Keratinocyte (primary cell): ENCODE results near the gene ANKRD37. TPM values are rescaled to one million over a fixed set of nuclear protein-coding genes. Genes with fewer than 3 reads are reported as not detected.

ENCODE experiments used
- DNase-seq: peaks from one replicate; pipeline ENCODE4 v3.0.0-alpha.2; 2011; ENCODE audit warnings: low read depth, missing footprints, low spot score
- FAIRE-seq: peaks from 2 replicates; lab custom pipeline; 2011; peaks lifted over from hg19 to GRCh38; lab: Jason Lieb, UNC
- H2AFZ ChIP-seq: 2 replicates; pipeline ENCODE4 v1.6.0; 2012; ENCODE audit warnings: low read length, control low read depth, inconsistent platforms; ENCODE audit not compliant: control insufficient read depth
- H3K27ac ChIP-seq: 2 replicates; pipeline ENCODE4 v1.5.1; 2011; ENCODE audit warnings: low read length; ENCODE audit not compliant: control insufficient read depth, insufficient read depth
- H3K27me3 ChIP-seq: 3 replicates; pipeline ENCODE4 v1.6.0; 2011; ENCODE audit warnings: low read length; ENCODE audit not compliant: control insufficient read depth, insufficient read depth; ENCODE audit errors: extremely low read depth
- H3K36me3 ChIP-seq, 2 experiments: 2 replicates in 1 of 2; 3 replicates in 1 of 2; pipeline ENCODE4 v1.5.1; 2011; ENCODE audit warnings: low read length in 2 of 2, mild to moderate bottlenecking in 1 of 2; ENCODE audit not compliant: control insufficient read depth in 2 of 2, insufficient read depth in 2 of 2; ENCODE audit errors: extremely low read depth in 1 of 2
- H3K4me1 ChIP-seq: 3 replicates; pipeline ENCODE4 v1.5.1; 2011; ENCODE audit warnings: low read length; ENCODE audit not compliant: control insufficient read depth, insufficient read depth; ENCODE audit errors: extremely low read depth
- H3K4me2 ChIP-seq: 3 replicates; pipeline ENCODE4 v1.6.0; 2011; ENCODE audit warnings: low read depth, low read length; ENCODE audit not compliant: control insufficient read depth, insufficient read depth; ENCODE audit errors: extremely low read depth
- H3K4me3 ChIP-seq, 3 experiments: fragments of 200-600 bp in 1 of 3; sonication (generic) in 1 of 3; 2 replicates in 2 of 3; 3 replicates in 1 of 3; pipeline ENCODE4 v1.5.1; 2011 to 2016; ENCODE audit warnings: low read length in 3 of 3, mild to moderate bottlenecking in 3 of 3, control low read depth in 2 of 3, inconsistent platforms in 1 of 3, low read depth in 1 of 3, mixed read lengths in 1 of 3, mixed run types in 1 of 3, moderate library complexity in 1 of 3; ENCODE audit not compliant: control insufficient read depth in 2 of 3, insufficient read depth in 2 of 3; ENCODE audit errors: extremely low read depth in 1 of 3
- H3K79me2 ChIP-seq: 2 replicates; pipeline ENCODE4 v1.6.0; 2012; ENCODE audit warnings: low read length; ENCODE audit not compliant: control insufficient read depth, insufficient read depth
- H3K9ac ChIP-seq: 3 replicates; pipeline ENCODE4 v1.6.0; 2011; ENCODE audit warnings: low read length; ENCODE audit not compliant: control insufficient read depth, insufficient read depth; ENCODE audit errors: extremely low read depth
- H3K9me1 ChIP-seq: 3 replicates; pipeline ENCODE4 v1.6.0; 2011; ENCODE audit warnings: low read length; ENCODE audit not compliant: control insufficient read depth, insufficient read depth; ENCODE audit errors: extremely low read depth
- H3K9me3 ChIP-seq: 2 replicates; pipeline ENCODE4 v1.5.1; 2012; ENCODE audit warnings: low read depth, low read length; ENCODE audit not compliant: control insufficient read depth
- H4K20me1 ChIP-seq: 3 replicates; pipeline ENCODE4 v1.6.0; 2011; ENCODE audit warnings: low read length; ENCODE audit not compliant: control insufficient read depth, insufficient read depth; ENCODE audit errors: extremely low read depth
- EZH2 ChIP-seq: IDR thresholded peaks from one replicate; pipeline ENCODE4 v1.6.1; 2012; ENCODE audit warnings: inconsistent platforms, mild to moderate bottlenecking, low read length, moderate library complexity
- dilution Hi-C: fragments of 300-500 bp; cut with MboI; formaldehyde crosslinking; loops from one replicate; pipeline ENCODE4 v1.7.0; 2020; ENCODE audit warnings: low sequenced_read_pairs; ENCODE audit not compliant: extremely low pct_ligation_motif_present
- polyA plus RNA-seq, 5 experiments: library from polyadenylated mRNA; depleted of rRNA in 3 of 5; stranded (reverse) in 3 of 5; stranded (forward) in 1 of 5; unstranded in 1 of 5; fragments of >200 nt; gene quantifications; 1 replicate in 1 of 5; 2 replicates in 3 of 5; 3 replicates in 1 of 5; pipeline versions ENCODE4 v1.2.1 to v1.2.3, GENCODE V29; 2011 to 2012; ENCODE audit warnings: missing spikeins in 2 of 5, low read depth in 1 of 5, low replicate concordance in 1 of 5
- TF ChIP-seq, protein P1 (sequence below), 3 experiments: IDR thresholded peaks in 1 of 3; conservative IDR thresholded peaks in 1 of 3; optimal IDR thresholded peaks in 1 of 3; 2 replicates in 2 of 3; 3 replicates in 1 of 3; pipeline versions ENCODE3 to v1.5.1; 2011; ENCODE audit warnings: low read length in 3 of 3, mild to moderate bottlenecking in 3 of 3, moderate library complexity in 2 of 3, control low read depth in 1 of 3, inconsistent platforms in 1 of 3; ENCODE audit not compliant: insufficient read depth in 2 of 3; ENCODE audit errors: extremely low read depth in 1 of 3

Gene ANKRD37
- polyA plus RNA-seq, 1 donor (not counting 4 experiments of a cell fraction or from before 2014, with no cell fraction given): 8.0 TPM

DNA sequence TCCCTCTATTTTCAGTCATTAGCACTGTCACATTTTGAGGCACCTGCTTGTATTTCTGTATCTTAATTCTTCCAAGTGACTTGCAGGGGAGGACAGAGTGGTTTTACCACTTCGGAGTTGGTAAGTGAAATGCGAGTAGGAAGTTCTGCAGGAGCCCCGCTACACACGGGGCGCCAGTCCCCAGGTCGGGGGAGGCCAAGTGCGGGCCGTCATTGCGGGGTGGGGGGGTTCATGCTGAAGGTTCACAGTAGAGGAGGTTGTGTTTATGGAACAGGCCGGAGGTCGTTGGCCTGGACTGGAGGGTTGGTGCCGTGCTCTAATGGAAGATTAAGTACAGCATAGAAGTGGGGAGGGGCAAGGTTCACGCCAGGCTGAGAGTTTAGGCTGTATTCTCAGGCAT lies 45.0 kb upstream of the ANKRD37 start:
- dilution Hi-C loops: no loop called here

DNA sequence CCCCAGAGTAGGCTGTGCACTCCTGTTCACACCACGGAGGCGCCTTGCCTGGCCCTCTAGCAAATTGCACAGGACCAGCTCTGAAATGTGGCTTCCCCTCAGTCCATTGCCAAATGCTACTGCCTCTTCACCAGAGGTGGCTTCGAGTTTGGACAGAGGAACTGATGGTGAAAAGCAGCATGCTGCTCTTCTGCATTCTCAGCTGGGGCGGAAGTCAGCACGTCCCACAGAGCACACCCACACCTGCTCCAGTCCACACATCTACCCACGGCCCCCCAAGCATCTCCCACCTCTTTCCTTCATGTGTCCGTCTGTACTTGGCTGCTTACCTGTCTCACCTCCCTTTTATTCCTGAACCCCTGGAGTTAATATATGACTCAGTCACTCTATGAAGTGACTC lies 44.4 kb upstream of the ANKRD37 start:
- FAIRE-seq: no peak
- Histone ChIP-seq H3K9ac (no peak overlapping the region), H3K27me3 (no peaks in the 10 kb centered on the region), H3K79me2 (no peaks in the 10 kb centered on the region), H3K4me2 (no peak overlapping the region), H4K20me1 (no peaks in the 10 kb centered on the region), H3K4me3 (no peak overlapping the region), H2AFZ (no peak overlapping the region), H3K9me1 (no peaks in the 10 kb centered on the region), H3K36me3 (no peaks in the 10 kb centered on the region), H3K27ac (no peak overlapping the region), H3K4me1 (no peaks in the 10 kb centered on the region), H3K9me3 (no peaks in the 10 kb centered on the region)
- dilution Hi-C loops: no loop called here
- TF ChIP-seq, protein P1, sequence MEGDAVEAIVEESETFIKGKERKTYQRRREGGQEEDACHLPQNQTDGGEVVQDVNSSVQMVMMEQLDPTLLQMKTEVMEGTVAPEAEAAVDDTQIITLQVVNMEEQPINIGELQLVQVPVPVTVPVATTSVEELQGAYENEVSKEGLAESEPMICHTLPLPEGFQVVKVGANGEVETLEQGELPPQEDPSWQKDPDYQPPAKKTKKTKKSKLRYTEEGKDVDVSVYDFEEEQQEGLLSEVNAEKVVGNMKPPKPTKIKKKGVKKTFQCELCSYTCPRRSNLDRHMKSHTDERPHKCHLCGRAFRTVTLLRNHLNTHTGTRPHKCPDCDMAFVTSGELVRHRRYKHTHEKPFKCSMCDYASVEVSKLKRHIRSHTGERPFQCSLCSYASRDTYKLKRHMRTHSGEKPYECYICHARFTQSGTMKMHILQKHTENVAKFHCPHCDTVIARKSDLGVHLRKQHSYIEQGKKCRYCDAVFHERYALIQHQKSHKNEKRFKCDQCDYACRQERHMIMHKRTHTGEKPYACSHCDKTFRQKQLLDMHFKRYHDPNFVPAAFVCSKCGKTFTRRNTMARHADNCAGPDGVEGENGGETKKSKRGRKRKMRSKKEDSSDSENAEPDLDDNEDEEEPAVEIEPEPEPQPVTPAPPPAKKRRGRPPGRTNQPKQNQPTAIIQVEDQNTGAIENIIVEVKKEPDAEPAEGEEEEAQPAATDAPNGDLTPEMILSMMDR (optimal IDR thresholded peaks at IDR 0.05 in 1 of 3, IDR thresholded peaks at IDR 0.05 in 1 of 3, conservative IDR thresholded peaks at IDR 0.05 in 1 of 3; ENCODE audit: extremely low read depth in 1 of 3, insufficient read depth in 2 of 3, low read length in 3 of 3): no peak
- TF ChIP-seq EZH2: no peak
- no peak for DNase-seq

More for the DNA sequence above, 45.0 kb upstream of the ANKRD37 start:
- Histone ChIP-seq H3K79me2 (no peaks in the 10 kb centered on the region), H3K27me3 (no peaks in the 10 kb centered on the region), H3K4me1 (no peaks in the 10 kb centered on the region), H3K4me3 (no peak overlapping the region), H3K9me3 (no peaks in the 10 kb centered on the region), H4K20me1 (no peaks in the 10 kb centered on the region), H2AFZ (no peak overlapping the region), H3K4me2 (no peak overlapping the region), H3K36me3 (no peaks in the 10 kb centered on the region), H3K9ac (no peak overlapping the region), H3K27ac (no peak overlapping the region), H3K9me1 (no peaks in the 10 kb centered on the region)
- DNase-seq: no peak
- TF ChIP-seq, protein P1 (optimal IDR thresholded peaks at IDR 0.05 in 1 of 3, IDR thresholded peaks at IDR 0.05 in 1 of 3, conservative IDR thresholded peaks at IDR 0.05 in 1 of 3; ENCODE audit: extremely low read depth in 1 of 3, insufficient read depth in 2 of 3, low read length in 3 of 3): no peak
- no peak for TF ChIP-seq EZH2
- no peak for FAIRE-seq
